Skin of body (tissue), 2 donors: ENCODE data around the gene ALLC. TPM values are rescaled to one million over a fixed set of nuclear protein-coding genes. Genes with fewer than 3 reads are reported as not detected.
"Not testable (repeated sequence)": the region's sequence is repeated elsewhere in the genome, so short reads cannot be mapped to it uniquely, and the experiment has no call there.

Source experiments
- DNase-seq: peaks from one replicate; lab custom pipeline; 2025; lab: John Stamatoyannopoulos, UW
- total RNA-seq: library from RNA; depleted of rRNA; stranded (reverse); fragments of >200 nt; gene quantifications from one replicate; pipeline ENCODE4 v1.2.3, GENCODE V29; 2014

The ALLC gene
- not detected for total RNA-seq

GRCh38 chr2:3657881-3658280 lies at the start of gene ALLC:
TSS of gene ALLC (plus strand) at chr2:3658200. CDS start at chr2:3671158, 12,958 bp downstream.
- no peak for DNase-seq

GRCh38 chr2:3608373-3609278 lies 49.4 kb upstream of the ALLC start:
- no peak for DNase-seq

GRCh38 chr2:3609279-3609673 lies 48.7 kb upstream of the ALLC start:
- DNase-seq, result not testable (repeated sequence)

DNA sequence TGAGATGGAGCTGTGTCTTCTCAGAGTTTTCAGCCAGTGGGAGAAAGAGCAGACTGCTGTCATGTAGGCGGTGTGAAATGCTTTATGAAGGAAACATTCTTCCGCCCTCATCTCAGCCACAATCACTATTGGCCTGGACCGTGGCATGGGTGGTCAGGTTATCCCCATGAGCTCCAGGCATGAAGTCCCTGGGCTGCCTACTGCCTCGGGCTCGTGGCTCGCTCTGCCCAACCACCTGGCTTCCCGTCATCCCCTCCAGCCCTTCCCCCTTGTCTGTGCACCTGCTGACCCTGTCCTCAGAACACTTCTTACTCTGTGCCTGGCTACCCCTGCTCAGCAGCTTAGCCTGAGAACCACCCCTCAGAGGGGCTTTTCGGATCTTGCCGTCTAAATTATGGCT lies 47.6 kb upstream of the ALLC start:
- DNase-seq, result no peak

GRCh38 chr2:3610881-3611505 lies 47.0 kb upstream of the ALLC start:
- DNase-seq, result no peak

DNA sequence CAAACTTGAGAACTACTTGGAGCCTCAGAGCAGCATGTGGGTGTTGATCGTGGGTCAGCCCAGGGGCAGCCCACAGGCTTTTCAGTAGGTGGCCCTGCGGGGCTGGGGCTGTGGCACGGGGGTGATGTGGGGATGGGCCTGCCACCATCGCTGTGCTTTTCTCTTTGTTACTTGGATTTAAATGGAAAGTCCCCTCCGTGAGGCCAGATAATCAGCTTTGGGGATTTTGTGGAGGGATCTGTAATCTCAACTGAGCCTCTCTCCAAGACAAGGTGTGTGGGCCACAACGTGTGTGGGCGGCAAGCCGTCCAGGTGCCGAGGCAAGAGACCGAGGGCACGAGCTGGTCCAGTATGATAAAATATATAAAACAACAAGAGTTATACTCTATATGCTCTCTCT lies 46.4 kb upstream of the ALLC start:
- DNase-seq, result no peak

- no peak for DNase-seq
Observed at GRCh38 chr2:3612639-3613523, 45.1 kb upstream of the ALLC start.

GRCh38 chr2:3613524-3613905 lies 44.5 kb upstream of the ALLC start:
- no peak for DNase-seq

GRCh38 chr2:3614743-3615142 lies 43.3 kb upstream of the ALLC start:
- not testable (repeated sequence) for DNase-seq

- DNase-seq, result not testable (repeated sequence)
Observed at GRCh38 chr2:3615541-3616200, 42.3 kb upstream of the ALLC start.

- not testable (repeated sequence) for DNase-seq
Observed at GRCh38 chr2:3616435-3617197, 41.4 kb upstream of the ALLC start.

DNA sequence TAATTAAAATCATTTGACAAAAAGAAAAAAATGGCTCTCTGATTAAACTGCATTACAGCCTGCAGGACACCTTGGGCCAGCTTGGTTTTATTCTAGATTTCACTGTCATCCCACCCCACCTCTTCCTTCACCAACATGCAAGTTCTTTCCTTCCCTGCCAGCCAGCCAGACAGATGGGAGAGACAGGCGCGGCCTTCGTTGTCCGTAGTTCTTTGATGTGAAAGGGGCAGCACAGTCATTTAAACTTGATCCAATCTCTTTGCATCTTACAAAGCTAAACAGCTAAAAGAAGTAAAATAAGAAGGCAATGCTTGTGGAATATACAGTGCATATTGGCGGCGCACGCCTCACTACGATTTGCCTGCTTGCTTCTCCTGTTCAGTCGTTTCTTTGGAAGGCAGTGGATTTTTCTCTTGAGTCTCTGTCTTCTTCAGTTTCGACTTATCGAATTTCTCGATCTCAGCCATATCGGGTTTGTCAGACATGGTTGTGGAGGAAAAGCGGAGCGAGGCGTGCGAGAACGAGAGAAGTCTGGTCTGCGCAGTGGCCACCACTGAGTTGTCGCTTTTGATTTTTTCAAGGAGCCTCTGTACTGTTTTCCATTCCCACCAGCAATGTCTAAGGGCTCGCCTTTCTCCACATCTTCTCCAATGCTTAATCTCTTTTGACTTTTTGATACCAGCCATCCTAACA lies 40.7 kb upstream of the ALLC start:
- DNase-seq, result no peak

DNA sequence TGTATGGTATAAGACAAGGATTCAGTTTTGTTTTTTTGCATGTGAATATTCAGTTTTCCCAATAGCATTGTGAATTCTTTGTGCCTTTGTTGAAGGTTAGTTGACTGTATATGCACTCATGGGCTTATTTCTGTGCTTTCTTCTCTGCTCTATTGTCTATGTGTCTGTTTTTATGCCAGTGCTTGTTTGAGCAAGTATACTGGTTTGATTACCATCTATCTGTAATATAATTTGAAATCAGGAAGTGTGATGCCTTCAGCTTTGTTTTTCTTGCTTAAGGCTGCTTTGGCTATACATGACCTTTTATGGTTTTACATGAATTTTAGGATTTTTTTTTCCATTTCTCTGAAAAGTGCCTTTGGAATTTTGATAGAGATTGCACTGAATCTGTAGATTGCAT lies 39.6 kb upstream of the ALLC start:
- DNase-seq, result no peak

DNA sequence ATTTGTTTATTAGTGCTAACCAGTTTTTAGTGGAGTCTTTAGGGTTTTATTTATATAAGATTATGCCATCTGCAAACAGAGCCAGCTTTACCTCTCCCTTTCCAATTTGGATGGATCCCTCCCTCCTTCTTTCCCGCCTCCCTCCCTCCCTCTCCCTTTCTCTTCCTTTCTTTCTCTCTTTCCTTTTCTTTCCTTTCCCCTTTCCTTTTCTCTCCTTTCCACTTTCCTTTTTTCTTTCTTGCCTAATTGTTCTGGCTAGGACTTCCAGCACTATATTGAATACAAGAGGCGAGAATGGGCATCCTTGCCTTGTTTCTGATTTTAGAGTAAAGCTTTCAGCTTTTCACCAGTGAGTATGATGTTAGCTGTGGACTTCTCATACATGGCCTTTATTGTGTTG lies 39.0 kb upstream of the ALLC start:
- no peak for DNase-seq

GRCh38 chr2:3619661-3620060 lies 38.3 kb upstream of the ALLC start:
- DNase-seq, result not testable (repeated sequence)

DNA sequence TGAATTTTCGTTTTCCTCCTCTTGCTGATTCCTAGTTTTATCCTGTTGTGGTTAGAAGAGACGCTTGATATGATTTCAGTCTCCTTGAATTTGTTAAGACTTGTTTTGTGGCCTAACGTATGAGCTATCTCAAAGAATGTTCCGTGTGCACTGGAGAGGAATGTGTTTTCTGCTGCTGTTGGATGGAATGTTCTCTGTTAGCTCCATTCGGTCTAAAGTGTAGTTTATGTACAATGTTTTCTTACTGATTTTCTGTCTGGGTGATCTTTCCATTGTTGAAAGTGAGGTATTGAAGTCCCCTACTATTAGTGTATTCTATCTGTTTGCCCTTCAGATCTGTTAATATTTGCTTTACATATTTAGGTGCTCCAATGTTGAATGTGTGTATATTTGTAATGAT lies 37.2 kb upstream of the ALLC start:
- no peak for DNase-seq

GRCh38 chr2:3622967-3623366 lies 35.0 kb upstream of the ALLC start:
- no peak for DNase-seq

DNA sequence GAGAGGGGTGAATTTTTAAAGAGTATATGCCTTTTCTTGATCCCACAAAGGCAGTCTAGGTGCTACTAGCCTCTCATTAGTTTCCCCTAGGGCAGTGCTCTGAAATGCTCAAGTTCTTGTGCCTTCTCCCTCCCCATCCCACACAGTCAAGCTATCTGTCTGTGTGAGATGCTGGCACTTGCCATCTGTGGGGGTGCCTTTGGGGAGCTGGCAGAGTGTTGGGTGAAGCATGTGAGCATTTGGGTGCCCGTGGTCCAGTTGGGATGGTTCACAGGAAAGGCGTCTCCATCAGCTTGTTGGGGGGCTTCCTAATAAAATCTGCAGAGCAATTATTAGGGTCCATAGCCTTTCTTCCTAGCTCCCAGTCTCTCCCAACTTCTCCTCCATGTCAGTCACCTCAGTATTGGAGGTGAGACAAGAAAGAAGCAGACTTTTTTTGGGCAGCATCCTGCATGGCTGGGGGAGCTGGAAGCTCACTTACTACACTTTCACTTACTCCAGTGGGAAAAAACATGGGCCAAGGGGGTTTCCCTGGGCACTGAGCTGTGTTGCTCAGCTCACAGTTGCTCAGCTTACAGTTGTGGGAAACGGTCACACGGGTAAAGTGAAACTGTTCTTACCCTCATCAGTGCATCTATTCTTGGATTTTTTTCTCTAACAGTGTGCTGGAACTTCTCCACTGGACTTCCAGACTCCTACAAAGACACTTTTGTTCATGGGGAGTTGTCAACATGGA lies 33.8 kb upstream of the ALLC start:
- no peak for DNase-seq

DNA sequence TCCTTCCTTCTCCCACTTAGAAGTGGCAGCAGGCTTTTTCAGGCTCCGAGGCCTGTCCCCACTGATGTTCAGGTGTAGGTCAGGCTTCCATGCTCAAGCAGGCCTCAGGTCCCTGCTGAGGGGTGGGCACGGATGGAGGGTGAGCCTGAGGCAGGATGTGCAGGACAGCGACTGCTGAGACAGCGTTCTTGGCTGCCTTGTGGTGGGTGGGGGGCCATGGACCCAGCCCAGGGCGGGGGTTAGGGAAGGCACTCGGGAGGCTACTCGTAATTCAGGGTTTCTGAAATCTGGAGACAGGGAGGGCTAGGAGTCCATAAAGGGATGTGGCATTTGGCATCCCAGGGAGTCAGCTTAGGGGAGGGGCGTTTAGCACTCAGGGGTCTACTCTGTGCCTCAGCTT lies 32.8 kb upstream of the ALLC start:
- DNase-seq, result no peak
